Stimulated activated CD8-positive, alpha-beta memory T cell treated with anti-CD3 and anti-CD28 coated beads, Interleukin-12 subunit alpha, Interleukin-12 subunit beta, amount 100 ng/mL, for 24 hours (primary cell): Measurements from ENCODE around the gene ZFAND3.

Source experiments
- DNase-seq: peaks from one replicate; pipeline ENCODE4 v3.0.0-alpha.2; 2020; ENCODE audit errors: extremely low read depth

The ZFAND3 gene

DNA sequence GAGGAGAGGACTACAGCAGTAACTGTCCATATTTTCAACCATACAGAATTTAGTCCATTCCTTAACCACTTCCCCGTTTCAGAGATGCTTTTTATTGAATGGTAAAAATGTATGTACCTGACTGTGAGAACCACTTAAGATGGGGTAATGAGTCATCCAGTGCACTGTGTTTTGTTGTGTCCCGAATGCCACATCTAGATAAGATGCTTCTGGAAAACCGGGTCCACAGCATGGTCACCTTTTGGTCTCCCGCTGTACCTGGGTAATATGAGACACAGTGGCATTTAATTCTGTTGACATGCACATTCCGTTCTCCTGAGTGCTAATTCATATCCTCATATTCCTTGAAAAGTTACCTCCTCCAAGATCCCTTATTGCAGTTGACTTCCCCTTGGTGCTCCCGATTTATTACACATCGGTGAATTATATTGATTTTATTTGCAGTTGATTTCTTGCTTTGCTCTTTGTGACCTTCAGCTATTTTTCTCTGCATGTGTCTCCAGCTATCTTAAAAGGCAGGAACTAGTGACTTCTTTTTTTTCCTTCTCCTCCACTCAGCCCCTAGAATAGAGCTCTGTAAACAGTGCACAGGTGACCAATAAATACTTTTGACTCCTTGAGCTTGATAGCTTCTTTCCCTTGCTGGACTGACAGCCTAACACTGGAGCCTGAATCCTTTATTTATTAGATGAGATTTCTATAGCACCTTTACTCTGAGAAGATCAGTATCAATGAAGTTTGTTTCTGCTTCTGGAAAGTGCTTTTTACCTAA is 314.6 kb downstream of the ZFAND3 start:
- DNase-seq, result no peak

- DNase-seq, result no peak
Observed at GRCh38 chr6:38134704-38135088, 315.2 kb downstream of the ZFAND3 start.

- no peak for DNase-seq
Observed at GRCh38 chr6:38136547-38136946, 317.0 kb downstream of the ZFAND3 start.

DNA sequence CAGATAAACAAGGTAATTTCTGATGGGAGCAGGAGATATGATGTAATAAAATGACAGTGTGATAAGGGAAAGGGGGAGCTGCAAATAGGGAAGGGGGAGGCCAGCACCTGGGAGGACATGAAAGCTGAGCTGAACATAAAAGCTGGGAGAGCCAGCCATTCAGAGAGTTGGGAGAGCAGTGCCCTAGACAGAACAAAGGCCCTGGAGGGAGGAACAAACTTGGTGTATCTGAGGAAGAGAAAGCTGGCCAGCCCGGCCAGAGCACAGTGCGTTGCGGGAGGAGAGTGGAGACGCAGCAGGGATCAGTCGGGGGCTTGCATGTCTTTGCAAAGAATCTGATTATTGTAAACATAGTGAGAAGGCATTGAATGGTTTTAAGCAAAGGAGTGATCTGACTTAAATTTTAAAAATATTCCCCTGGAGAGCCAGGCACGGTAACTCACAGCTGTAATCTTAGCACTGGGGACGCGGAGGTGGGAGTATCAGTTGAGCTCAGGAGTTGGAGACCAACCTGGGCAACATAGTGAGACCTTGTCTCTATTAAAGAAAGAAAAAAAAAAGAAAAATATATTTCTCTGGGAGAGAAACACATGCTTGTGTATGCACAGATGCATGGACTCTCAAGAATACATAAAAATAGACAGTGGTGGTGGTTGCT is 318.2 kb downstream of the ZFAND3 start:
- no peak for DNase-seq

GRCh38 chr6:38138374-38138773 is 318.8 kb downstream of the ZFAND3 start:
- DNase-seq, result no peak

DNA sequence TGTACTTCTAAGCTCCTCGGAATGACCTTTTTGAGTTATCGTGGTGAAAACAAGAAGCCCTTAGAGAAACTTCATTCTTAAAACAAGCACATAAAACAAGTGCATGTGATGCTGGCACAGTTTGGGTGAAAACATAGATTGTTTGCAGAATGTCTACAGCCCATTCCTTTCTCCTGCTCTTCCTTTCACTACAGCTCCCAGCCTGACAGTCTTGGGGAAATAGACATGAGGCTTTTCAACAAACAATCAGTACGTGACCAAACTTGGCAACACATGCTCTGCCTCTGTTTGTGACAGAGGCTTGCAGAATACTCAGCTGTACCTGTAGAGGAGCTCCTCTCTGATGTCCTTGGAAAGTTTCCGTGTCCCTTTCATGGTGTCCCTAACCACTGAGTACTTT is 321.6 kb downstream of the ZFAND3 start:
- no peak for DNase-seq

GRCh38 chr6:38141716-38142115 is 322.2 kb downstream of the ZFAND3 start:
- no peak for DNase-seq

DNA sequence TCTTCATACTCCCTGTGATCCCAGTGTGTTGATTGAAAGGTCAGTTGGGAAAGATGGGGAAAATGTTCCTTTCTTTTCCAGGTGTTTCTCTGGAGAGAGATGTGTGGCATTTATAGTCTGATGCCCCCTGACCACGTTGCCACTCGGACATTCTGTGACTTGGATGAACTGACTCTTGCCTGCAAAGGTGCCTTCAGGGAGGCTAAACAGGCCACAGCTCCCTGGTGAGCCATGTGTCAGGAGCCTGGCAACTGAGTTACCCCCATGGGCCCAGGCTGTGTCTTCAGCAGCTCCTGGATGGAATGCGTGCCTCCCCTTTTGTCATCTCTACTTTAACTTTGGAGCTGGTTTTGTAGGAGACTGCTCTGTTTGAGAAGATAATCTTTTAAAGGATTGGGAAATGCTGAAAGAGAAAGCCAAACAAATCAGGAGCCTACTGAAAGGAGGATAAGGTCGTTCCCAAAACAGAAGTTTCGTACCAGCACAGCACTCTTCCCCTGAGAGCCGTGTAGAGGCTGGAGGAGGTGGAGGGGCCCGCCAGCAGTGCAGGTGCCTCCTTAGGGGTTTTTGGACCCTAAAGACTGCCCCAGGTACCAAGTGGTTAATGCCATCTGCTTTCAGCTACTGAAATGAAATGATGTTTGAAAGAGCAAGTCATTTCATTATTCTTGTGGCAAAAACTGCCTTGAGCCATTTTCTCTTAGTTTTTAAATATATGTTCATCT is 322.8 kb downstream of the ZFAND3 start:
- DNase-seq, result no peak

DNA sequence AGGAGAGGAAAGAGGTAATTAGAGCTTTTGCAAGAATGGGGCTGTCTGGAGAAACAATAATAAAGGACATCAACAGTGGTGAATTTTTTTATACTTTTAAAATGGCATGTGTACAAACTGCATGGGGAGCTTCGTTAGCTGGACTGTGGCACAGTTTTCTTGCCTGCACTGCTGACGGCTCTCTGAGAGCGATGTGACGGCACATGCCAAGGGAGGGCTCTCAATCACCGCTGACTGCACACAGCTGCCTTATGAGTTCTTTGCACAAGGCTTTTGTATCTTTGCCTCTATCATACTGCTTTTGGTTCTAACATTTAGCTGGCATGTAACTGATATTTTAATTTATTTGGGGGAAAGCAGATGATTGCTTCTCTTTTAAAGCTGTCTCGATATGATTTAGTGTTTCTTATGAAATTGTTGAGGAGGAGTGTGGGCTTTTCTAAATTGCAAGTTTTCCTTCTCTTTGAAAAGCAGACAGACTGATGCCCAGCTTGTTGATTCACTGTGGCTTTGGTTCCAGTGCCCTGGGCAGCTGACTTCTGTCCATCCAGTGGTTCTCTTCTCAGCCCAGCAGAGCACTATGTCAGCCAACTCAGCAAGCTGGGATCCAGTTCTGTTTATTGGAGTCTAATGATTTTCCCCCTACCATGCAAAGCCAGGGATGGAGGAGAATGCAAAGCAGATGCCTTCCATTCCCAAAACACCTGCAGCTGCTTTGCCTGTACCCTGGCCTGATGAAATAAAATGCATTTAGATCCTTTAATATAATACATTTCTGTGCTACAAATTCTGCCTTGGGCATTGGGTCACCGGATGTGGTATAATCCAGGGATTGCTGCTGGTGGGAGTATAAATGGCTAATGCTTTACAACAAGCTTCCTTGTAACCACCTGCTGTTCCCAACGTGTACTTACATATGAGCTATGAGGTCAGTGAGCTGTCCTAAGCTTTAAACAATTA is 323.9 kb downstream of the ZFAND3 start:
- DNase-seq, result no peak

- DNase-seq, result no peak
Observed at GRCh38 chr6:38144365-38144945, 324.9 kb downstream of the ZFAND3 start.

- no peak for DNase-seq
Observed at GRCh38 chr6:38146021-38146733, 326.6 kb downstream of the ZFAND3 start.

GRCh38 chr6:38146734-38147027 is 327.2 kb downstream of the ZFAND3 start:
- no peak for DNase-seq

GRCh38 chr6:38148606-38149005 is 329.1 kb downstream of the ZFAND3 start:
- no peak for DNase-seq

GRCh38 chr6:38149531-38149930 is 330.0 kb downstream of the ZFAND3 start:
- DNase-seq, result no peak

GRCh38 chr6:38150021-38150420 is 330.5 kb downstream of the ZFAND3 start:
- no peak for DNase-seq

GRCh38 chr6:38150681-38151296 is 331.3 kb downstream of the ZFAND3 start:
- no peak for DNase-seq

DNA sequence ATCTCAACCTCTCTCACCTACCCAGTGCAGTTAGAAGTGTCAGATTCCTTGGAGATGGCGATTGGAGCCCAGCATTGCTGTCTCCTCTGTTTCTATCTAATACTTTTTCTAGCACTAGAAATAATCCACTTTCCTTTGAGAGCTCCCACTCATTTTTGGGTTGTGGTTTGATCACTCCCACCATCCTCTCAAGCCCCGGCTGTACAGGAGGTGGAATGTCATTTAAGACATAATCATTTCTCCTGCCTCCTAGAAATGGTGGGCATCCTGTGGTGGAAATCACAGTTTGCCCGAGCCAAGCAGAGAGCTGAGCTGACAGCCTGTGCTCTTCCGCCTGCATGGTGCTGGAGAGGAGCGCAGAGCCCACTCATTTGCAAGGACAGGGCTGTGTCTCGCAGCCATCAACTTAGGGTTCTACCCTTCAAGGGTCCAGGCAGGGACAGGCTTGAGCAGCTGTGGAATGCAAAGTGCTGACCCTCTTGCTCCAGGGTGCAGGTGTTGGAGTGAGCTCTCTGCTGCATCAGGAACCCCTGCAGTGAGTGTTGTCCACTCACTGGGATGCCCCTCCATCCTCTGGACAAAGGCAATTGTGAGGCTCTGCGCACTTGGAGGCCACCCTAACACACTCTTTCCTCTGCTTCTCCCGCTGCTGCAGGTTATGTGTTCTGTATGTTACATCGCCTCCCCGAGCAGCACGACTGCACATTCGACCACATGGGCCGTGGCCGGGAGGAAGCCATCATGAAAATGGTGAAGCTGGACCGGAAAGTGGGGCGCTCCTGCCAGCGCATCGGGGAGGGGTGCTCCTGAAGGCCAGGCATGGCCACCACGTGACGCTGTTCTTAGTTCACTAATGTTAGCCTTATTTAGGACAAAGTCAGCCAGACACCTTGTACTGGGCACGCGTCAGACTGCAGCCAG is 332.3 kb downstream of the ZFAND3 start:
- DNase-seq, result no peak

GRCh38 chr6:38152620-38153019 is 333.1 kb downstream of the ZFAND3 start:
- no peak for DNase-seq

GRCh38 chr6:38153076-38153797 is 333.7 kb downstream of the ZFAND3 start:
- no peak for DNase-seq
